GM19372 (cell line): Measurements from ENCODE around the gene RAVER1.
"Not testable (repeated sequence)": the region's sequence is repeated elsewhere in the genome, so short reads cannot be mapped to it uniquely, and the experiment has no call there.

Experiments
- ATAC-seq: cut with Tn5 transposase; IDR thresholded peaks from one replicate; pipeline ENCODE4 v1.9.1; 2021; ENCODE audit warnings: mild to moderate bottlenecking, low read depth, moderate library complexity; ENCODE audit not compliant: unreplicated experiment

RAVER1 gene

DNA sequence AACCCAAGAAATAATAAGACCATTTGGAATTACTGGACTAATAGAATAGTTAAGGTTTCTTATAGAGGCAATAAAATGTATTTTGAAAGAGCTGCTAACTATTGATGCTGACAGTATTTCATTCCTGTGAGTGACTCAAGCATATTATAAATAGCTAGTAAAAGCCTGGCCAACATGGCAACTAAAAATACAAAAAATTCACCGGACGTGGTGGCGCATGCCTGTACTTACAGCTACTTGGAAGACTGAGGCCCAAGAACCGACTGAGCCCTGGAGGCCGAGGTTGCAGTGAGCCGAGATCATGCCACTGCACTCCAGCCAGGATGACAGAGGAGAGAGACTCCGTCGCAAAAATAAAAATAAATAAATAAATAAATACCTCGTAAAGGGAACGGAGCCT, 11.5 kb upstream of the RAVER1 start:
- ATAC-seq: no peak

DNA sequence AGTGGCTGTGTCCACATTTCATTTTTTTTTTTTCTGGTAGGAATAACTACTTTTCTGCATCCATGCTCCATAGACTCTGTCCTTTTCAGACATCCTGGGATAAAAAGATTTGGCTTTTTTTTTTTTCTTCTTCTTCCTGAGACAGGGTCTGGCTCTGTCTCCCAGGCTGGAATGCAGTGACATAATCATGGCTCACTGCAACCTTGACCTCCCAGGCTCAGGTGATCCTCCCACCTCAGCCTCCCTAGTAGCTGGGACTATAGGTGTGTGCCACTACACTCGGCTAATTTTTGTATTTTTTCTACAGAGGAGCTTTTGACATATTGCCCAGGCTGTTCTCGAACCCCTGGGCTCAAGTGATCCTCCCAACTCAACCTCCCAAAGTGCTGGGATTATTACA, 10.2 kb upstream of the RAVER1 start:
- no peak for ATAC-seq

DNA sequence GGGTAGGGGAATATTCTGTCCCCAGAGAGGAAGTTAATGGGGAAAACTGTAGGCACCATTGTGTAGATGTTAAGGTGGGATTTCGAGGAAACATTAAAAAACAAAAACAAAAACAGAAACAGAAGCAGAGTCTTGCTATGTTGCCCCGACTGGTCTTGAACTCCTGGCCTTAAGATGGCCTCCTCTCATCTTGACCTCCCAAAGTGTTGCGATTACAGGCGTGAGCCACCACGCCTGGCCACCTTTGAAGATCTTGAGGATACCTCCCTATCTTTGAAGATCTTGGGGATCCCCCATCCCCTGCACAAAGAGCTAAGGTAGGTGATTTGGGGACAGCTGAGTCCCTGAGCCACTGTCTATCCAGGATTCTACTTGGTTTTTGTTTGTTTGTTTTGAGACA, 6.6 kb upstream of the RAVER1 start:
- ATAC-seq: no peak

DNA sequence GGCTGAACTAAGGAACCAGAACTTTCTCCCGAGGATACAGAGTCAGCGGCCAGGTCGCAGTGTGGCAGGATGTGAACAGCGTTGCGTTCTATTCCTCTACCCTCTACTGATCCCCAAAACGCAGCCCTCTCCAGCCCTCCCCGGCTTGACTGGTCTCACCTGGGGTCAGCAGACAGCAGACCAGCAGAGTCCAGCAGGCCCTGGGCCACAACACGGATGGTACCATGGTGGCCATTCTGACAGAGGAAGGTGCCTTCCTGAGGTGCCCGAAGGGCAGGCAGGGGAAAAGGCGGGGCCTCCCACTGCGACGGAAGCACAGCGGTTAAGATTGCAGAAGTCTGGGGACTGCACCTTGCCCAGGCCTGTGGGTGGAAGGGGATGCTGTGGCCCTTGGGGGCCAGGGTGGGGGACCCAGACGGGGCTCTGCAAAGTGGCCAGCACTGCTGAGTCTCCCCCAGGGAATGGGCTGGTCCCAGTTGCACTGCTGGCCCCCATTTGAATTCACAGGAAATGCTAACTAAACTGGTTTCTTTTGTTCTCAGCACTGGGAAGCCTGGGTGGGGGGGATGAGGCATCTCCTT, 6.1 kb upstream of the RAVER1 start, which contains the start of gene ICAM3:
Gene ICAM3 (minus strand): TSS at position 245 of the 581 bp plus-strand sequence. CDS start 10 bp downstream, at position 235.
- no peak for ATAC-seq

DNA sequence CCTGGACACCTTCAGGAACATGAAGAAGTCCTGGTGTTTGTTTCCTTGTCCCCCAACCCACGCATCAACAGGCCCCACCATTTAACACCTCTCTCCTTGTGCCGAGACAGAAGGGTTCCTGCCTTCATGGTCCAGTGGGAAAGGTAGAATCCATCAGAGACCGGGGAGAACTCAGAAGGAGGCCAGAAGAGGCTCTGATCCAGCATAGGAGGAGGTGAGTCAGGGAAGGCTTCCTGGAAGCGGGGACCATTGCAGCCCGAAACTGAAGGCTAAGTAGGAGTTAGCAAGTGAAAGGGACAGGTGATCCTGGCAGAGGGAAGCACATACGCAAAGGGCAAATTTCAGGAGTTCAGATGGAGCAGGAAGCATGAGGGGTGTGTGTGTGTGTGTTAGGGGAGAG, 5.6 kb upstream of the RAVER1 start:
- no peak for ATAC-seq

DNA sequence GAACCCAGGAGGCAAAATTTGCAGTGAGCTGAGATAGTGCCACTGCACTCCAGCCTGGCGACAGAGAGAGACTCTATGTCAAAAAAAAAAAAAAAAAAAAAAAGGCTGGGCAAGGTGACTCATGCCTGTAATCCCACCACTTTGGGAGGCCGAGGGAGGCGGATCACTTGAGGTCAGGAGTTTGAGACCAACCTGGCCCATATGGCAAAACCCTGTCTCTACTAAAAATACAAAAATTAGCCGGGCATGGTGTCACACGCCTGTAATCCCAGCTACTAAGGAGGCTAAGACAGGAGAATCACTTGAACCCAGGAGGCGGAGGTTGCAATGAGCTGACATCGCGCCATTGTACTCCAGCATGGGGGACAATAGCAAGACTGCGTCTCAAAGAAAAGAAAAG, 3.4 kb upstream of the RAVER1 start:
- not testable (repeated sequence) for ATAC-seq

DNA sequence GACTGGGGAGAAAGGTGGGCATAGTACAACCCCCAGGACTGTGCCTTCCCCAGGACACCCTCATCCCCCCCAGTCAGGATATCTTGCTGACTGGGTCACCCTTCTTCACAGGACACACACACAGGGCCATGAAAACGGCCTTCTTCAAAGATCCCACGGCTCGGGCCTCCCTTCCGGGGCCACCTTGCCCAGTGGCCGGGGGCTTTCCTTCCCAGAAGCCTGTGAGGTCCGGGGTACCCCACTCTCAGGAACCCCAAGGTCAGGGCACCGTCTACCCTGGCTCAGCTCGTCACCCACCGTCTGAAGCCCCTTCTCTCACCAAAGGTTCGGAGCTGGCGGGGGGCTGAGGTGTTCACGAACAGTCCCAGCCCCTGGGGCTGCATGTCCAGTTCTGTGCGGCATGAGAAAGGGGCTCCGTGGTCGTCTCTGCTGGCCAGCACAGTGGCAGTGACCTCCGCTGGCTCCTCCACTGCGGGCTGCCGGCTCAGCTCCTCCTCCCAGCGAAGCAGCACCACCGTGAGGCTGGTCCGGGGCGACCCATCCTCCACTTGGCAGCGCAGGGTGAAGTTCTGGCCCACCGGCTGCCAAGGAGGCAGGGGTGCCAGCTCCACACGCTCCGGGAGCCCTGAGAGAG, 2.1 kb upstream of the RAVER1 start:
- ATAC-seq: no peak

DNA sequence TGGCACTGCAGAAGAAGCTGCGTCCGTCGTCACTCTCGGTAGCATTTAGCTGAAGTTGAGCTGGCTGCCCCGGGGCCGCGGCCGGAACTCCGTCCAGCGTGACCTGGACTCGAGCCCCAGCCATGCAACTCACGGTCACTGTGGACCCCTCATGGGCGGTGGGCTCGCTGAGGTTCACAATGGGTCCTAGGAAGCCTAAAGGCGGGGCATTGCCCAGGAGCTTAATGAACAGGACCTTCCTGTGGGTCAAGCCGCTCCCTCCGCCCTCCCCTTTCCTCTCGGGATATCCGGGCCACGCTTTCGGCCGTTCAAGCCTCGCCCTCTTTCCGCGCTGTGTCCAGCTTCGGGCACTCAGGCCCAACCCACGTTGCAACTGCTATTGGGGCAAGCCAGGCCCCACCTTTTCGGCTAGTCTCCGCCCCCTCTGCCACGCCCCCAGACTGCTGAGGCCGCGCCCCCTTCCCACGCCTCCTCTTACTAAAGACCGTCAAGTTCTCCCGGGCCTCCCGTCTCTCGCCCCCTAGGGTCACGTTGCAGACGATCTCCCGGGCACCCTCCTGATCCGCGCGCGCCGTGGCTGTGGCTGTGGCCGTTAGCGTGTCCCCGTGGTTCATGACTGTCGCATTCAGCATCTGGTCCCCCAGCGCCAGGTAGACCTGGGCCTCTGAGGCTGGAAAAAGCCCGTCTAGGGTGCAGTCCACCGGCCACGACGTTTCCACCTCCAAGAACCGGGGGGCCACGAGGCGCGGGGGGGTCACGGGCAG, 1.4 kb upstream of the RAVER1 start:
- no peak for ATAC-seq

DNA sequence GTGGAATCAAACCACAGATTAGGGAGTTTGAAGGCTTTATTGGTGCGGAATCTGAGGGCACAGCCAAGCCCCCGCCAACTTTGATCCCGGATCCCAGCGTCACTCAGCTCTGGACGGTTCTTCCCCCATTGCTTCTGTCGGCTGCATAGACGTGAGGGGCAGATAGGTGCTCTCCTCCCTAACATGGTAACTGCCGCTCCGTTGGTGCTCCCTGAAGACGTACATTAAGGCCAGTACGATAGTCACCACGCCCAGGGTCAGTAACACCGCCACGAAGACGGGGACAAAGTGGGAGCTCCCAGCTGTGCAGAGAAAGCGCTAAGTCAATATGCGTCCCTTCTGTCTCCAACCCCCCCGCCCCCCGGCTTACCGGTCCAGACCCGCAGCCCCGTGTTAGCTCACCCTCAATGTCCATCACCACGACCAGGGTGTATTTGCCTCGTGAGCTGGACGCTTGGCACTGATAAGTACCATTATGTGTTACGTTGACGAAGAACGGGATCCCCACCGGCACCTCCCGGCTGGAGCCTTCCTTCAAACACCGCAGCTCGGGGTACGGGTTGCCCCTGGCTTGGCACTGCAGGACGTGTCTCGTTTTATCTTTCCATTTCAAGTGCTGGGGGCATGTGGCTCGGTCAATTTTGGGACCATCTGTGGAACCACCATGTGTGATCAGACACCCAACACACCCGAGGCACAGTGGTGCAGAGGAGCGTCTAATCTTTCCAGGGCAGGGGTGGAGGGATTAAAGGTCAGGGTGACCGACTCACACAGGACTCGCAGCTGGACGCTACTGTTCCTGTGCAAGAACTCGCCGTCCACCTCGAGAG, 644 bp upstream of the RAVER1 start:
- ATAC-seq: no peak

DNA sequence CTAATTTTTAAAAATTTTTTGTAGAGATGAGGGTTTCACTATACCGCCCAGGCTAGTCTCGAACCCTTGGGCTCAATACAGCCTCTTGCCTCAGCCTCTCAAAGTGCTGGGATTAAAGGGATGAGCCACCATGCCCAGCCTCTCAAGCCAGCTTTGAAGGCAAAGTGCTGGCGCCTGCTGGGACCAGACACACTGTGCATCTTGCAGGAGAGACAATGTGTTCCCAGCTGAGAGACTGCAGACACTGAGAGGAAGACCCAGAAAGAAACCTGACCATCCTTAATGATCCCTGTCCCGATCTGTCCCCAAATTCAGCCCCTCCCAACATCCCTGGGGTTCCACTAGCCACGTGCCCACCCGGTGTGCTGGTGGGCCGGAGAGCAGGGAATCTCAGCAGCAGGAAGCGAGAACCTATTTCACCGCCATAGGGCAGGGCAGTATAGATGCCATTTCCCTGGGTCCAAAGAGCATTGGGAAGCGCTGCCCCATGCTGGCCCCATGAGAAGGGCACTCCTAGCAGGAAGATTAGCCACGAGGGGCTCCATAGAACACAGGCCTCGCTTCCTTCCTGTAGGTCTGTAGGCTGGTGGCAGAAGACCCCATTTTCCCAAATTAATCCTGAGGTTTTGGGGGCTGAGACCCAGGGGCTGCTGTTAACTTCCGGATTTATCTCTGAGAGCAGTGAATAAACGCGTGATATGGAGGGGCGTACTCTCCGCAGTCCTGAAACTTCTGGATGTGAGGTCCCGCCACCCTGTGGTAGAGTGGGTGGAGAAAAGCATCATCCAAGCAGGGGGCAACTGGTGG, 968 bp downstream of the RAVER1 start:
- ATAC-seq: no peak

DNA sequence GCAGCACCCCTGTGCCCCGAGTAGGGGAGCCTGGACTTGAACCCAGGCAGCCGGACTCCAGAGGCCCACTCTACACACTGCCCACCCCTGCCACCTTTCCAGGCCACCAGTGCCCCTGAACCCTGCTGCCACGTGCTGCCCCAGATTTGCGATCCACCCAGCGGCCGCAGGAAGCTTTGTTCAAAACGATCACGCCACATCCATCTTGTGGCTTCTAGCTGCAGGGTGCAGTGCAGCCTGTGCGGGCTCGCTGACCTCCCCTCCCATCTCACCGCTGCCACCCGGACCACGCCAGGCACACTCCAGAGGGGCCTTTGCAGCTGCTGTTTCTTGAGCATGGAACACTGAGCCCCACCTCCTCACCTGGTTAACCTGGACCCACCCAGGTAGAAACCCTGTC, 3.8 kb downstream of the RAVER1 start:
- ATAC-seq: no peak

DNA sequence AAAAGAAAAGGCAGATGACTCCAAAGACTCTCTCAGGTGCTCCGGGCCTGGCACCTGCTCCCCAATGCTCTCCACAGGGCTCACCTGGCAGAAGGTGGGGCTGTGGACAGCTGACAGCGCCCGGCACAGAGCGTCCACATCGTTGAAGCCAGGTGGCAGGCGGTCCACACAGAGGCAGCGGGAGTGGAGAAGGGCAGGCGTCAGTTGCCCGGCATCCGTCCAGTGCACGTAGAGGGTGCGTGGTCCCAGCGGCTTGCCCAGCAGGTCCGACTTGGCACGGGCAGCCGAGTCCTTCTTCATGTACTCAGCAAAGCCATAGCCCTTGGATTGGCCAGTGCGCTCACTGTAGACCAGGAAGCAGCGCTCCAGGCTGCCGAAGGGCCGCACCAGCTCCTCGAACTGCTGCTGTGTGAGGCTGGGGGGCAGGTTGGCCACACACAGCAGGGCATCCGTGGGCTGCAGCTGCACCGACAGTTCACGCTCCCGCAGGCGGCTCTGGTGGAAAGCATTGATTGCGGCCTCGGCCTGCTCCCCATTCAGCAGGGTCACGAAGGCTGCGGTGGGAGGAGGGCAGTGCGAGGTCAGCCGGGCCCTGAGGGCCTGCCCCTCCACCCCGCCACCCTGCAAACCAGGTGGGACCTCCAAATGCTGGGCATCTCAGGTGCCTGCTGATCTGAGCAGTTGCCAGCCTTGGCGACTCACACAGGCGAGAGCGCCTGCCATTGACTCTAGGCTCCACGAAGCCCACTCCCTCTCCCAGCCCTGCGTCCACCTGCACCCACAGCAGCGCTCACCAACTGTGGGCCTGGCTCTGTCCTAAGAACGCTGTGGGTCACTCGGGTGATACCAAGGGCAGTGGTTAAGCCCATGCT, 4.5 kb downstream of the RAVER1 start:
- ATAC-seq: no peak

DNA sequence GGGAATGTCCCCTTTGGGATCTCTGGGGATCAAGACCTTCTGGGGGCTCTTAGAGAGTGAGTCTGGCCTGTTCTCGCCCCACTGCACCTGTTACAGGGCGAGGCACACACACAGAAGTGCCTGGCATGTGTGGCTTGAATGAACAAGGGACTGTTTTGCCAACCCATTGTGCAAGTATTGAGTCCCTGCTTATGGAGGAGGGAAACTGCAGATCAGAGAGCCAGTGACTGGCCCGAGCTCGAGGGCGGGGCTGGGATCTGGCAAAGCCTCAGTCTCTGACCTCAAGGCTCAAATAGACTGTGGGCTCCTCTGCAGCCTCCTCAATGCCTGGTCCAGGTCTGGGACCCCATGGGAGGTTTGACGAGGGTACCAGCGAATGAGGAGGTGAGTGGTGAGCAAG, 5.5 kb downstream of the RAVER1 start:
- no peak for ATAC-seq

DNA sequence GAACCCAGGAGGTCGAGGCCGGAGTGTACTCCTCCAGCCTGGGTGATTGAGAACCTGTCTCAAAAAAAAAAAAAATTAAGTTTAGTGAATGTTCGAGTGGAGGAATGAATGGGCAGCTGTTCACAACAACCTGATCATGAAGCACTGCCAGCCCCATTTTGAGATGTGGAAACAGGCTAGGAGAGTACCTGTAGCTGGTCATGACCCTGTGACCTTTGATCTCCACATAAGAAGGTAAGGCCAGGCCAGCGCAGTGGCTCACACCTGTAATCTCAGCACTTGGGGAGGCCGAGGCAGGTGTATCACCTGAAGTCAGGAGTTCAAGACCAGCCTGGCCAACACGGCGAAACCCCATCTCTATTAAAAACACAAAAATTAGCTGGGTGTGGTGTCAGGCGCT, 7.6 kb downstream of the RAVER1 start:
- ATAC-seq: no peak

DNA sequence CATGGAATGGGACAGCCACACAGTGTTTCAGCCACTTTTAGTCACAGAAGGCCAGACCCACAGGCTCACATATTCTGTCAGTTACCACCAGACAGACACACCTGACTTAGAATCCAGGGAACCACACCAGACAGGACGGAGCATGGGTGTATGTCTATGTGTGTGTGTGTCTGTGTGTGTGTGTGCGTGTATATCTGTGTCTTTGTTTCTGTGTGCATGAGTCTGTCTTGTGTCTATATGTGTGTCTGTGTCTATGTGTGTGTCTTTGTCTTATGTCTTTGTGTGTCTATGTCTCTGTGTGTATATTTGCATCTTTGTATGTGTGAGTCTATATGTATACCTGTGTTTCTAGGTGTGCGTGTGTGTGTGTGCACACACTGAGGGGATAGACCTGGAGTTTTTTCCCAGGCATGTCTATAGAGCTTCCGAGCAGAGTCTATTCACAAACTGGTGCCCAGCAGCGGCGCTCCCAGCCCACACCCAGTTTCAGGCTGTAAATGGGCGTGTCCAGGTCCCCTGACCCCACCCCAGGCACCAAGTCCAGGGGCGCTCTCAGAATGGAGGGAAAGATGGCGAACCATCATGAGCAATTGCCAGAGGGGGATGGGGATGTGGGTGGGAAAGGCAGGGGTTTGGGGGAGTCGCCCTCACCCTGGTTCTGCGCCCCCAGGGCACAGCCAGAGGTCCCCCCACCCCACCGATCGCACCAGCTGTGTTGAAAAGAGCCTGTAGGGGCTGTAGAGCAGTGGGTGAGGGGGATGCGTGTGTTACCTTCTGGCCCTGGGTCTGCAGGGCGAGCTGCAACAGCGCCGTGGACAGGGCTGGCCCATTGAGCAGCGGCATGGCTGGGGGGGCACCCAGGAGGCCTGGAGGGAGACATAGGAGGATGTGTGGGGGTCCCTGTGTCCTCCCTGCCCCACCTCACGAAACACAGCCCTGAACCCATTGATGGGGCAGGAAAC, 11.2 kb downstream of the RAVER1 start:
- no peak for ATAC-seq

DNA sequence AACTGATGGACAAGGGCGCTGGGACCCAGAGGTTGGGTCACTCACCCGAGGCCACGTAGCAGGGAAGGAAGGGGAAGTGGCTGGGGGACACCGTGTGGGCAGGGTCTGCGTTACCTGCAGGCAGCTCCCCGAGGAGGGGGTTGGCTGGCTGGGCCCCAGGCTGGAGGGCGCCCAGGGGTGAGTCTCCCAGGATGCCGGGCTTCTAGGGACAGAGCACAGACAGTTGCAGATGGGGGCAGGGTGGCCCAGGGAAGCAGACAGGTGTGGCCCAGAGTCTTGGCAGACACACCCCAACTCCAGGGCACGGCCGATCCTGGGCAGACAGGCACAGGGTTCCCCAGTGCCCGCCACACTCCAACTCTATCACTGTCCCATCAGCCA, 11.9 kb downstream of the RAVER1 start:
- no peak for ATAC-seq

DNA sequence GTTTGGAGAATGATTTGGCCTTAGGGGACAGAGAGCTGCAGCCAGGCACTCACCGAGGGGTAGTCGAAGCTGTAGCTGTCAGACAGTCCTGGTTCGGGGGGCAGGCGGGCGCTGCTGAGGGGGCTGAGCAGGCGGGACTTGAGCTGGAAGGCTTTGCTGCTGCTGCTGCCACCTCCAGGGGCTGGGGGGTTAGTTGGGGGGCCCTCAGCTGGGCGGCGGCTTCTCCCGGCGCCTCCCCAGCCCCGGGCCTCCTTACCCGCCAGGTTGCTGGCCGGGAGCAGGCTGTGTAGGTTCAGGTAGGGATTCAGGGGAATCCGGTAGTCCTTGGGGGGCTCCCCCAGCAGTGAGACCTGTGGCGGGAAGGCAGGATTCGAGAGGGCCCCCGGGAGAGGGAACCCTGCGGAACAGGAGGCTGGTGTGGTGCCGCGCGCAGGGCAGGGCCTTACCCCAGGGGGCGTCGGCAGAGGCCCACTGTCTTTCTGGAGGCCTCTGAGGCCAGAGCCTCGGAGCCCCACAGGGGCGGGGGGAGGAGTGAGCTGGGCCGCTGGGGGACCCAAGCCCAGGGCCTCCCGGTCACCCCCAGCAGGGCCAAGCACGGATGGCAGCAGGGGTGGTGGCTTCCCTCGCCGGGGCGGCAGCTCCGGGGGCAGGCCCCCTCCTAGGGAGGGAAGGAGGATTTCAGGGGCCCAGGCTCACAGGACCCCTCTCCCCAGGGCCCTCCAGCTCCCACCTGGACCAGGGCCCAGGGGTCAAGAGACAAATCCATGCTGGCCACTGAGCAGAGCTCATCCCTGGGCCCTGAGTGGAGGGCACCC, 12.5 kb downstream of the RAVER1 start:
- ATAC-seq: no peak
